NCI-H2029 treated with DMSO at 0.1 percent for 48 hours (cell line): ENCODE data around the gene UMODL1.

Experiments used
- DNase-seq: peaks from one replicate; lab custom pipeline; 2025; lab: John Stamatoyannopoulos, UW

The UMODL1 gene

DNA sequence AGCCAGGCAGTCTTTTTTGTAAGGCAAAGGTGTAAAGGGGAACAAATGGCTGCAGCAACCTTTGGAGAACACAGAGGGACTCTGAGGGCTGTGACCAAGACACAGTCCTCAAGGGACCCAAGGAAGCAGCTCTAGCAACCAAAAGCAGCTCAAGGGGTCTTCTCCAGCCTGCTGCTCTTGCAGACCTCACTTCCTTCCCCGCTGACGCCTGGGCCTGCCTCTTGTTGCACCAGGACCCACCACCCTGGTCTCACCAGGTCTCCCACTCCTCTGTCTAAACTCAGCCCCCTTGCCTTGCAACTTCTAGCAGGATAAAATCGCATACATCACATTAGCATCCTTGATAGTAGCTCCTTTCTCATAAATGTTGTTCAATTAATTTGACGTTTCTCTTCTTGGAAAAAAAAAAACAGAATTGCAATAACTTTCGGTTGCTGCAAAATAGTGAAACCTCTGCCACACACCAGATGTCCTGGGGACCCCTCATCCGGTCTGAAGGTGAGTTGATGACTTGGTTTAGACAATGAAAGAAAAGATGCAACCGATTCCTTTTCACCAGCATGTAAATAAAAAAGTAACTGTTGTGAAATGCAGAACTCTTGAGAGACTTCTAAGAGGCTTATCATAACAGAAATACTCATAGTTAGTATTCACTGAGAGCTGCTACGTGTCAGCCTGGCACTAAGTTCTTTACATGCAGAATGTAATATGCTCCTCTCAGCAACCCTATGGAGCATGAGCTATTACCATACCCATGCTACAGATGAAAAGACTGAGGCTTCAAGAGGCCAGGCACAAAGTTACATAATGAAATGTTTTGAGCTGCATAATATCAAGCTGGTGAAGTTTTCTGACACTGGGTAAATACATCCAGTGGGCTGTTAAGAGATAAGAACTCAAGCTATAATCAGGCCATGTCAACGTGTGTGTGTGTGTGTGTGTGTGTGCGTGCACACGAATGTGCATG lies 58.5 kb downstream of the UMODL1 start:
- DNase-seq: no peak

DNA sequence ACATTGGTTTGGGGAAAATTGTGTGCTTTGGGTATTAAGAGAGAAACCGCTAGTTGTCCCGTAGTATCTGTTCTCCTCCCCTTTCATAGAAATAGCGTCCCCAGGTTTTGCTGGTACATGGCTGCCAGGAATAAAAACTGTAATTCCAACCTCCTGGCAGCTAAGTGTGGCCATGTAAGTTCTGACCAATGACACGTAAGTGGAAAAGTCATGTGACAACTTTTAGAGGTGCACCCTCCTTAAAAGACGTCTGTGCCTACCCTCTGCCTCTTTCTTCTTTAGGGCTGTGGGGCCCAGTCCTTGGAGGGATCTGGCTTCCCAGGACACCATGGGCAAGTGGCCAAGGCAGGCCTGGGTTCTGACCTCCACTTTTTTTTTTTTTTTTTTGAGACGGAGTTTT lies 59.3 kb downstream of the UMODL1 start:
- no peak for DNase-seq

DNA sequence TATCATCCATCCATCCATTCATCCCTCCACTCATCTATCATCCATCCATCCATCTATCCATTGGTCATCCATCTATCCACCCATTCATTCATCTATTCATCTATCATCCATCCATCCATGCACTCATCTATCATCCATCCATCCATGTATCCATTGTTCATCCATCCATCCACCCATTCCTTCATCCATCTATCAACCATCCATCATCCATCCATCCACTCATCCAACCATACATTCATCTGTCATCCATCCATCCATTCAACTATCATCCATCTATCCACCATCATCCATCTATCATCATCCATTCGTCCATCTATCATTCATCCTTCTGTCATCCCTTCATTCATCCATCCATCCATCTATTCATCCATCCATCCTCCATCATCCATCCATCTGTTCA lies 61.1 kb downstream of the UMODL1 start:
- no peak for DNase-seq

DNA sequence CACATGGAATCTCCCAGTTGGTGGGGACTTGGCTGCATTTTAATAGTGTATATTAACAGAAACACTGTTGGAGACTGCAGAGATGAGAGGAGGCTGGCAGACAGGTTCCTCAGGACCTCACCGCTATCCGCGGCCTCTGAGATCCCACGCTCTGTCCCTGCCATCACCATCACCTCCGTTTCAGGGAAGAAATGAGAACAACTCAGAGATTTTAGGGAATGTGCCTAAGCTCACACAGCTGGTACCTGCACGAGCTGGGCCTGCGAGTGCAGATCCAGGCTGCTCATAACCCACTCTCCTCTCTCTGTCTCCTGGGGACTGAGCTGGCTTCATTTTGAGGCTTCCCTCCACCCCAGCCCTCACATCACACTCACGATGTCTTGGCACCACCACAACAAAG lies 62.0 kb downstream of the UMODL1 start:
- DNase-seq: no peak

DNA sequence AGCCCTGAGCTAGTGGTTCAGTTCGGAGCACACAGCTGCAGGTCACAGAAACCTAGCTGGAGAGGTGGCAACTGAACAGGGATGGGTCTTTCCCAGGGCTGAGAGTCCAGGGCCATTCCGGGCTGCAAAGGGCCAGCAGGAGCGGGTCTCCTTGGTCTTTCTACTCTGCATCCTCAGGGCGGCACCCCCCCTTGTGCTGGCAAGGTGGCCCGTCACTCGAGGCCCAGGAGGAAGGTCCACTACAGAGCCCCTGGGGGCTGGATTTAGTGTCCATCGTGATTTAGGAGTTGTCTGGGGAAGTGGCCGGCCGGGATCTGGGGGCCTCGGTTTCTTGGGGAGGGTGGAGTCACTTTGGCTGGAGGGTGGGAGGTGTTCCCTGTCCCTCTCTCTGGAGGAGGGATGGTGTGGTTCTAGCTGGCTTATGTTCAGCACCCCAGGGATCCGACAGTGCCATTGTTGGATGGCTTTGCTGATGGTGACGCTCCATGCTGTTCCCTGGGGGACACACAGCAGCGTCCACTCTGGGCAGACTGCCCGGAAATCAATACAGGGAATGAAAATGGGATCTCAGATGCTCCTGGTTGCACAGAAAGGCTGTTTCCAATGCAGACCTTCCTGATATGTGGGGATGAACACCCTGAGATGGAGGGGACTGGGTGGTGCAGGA lies 64.4 kb downstream of the UMODL1 start:
- no peak for DNase-seq

DNA sequence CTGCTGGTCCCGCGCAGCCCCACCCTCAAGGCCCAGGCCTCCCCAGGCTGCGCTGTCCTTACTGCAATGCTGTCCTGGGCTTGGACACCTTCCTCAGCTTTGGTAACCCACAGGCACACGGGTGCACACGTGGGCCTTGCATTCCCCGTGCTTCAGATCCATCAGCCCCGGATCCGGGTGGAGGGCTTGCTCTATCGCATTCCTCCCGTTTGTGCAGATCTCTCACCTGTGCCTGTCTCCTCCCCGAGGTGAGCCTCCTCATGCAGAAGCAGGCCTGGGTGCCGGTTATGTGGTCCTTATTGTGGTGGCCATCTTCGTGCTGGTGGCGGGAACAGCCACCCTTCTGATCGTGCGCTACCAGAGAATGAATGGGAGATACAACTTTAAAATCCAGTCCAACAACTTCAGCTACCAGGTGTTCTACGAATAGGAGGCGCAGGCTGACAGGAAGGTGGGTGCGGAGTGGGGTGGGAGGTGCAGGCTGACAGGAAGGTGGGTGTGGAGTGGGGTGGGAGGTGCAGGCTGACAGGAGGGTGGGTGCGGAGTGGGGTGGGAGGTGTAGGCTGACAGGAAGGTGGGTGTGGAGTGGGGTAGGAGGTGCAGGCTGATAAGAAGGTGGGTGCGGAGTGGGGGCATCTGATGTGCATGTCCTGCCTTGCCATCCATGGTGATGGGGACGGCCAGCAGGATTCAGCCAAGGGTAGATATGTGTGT lies 66.2 kb downstream of the UMODL1 start:
- no peak for DNase-seq

DNA sequence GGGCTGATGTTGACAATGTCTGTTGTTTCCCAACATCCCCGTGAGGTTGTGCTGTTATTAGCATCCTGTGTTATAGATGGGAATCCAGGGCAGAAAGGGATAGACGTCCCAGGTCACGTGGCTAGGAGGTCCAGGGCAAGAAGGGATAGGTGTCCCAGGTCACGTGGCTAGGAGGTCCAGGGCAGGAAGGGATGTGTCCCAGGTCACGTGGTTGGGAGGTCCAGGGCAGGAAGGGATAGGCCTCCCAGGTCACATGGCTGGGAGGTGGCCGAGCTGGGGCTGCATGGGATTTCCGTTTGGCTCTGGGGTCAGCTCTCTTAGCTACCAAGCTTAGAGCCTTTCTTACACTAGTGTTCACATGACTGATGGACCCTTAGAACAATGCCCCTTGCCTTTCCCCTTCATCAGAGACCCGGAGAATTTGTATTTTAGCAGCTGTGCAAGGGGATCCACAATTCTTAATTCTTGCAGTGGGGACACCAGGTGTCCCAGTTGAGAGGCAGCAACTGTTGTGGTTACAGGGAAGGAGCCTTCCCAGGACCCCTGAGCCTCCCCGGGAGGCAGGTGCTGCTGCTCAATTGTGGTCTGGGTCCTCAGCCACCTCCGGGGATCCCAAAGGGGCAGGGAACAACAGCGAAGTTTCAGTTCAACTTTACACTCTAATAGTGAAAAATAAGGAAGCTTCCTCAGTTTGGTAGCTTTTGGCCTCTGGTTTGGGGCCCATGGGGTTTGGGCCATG lies 69.2 kb downstream of the UMODL1 start:
- no peak for DNase-seq

DNA sequence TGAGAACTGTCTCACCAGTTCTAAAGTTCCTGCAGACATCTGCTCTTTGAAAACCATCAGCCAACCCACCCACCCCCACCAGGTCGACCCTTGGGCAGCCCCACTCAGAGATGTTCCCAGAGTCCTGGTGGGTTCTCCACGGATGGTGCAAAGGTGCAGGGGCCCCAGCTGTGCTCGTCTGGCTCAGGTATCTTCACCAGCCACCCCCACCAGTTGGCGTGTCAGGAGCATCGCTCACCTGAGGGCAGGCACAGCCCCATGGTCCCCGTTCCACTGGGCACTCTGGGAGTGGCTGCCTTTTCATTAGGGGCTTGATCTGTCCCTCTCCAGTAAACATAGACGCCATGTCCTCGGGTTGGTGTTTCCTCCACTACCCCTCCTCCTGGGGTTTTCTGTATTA lies 70.5 kb downstream of the UMODL1 start:
- DNase-seq: no peak

DNA sequence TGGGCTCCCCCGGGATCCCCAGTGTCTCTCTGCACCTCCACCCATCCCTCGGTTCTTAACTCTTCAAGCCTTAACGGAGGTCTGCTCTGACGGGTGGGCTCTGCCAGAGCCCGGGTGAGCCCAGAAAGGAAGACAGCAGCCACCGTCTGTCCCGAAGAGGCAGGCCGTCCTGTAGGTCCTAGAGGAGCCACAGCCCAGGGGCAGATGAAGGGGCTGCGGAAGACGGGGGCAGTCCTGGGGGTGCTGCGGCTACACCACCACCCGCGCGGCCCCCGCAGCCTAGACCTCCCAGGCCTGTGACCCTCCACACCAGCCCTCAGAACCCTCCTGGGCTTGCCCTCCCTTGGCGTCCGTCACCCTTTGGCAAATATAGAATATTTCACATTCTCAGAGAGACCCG lies 71.0 kb downstream of the UMODL1 start:
- DNase-seq: no peak

DNA sequence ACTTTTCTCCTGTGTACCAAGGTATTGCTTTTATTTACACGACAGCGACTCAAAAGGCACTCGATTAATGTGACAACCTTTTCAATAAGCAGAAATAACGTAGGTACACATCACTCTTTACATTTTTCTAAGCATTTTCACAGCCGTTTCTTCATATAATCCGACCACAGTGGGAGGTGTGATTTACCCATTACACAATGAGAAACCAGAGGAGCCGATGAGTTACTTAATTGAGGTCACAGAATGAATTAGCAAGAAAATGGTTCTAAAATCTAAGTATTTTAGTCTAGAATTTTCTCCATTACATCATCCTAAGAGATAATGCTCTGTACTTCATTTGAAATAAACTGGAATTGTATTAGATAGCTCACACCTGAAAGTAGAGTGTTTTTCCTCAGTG lies 71.5 kb downstream of the UMODL1 start:
- no peak for DNase-seq

DNA sequence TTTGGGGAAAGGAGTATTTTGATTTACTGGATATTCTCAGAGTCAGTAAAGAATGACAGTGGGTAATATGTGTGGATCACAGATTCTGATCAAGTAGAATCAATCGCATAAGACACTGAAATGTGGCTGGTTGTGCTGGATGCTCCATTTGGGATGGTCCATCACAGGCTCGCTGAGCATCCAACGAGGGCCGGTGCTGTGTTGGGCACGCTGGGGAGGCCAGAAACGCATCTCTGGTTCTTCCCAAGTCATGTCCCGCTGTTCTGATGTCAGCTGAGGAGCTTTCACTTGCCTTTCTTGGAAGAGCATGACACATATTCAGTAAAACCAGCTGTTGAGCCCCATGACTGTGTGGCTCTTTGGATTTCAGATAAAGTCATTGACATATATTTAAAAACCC lies 72.0 kb downstream of the UMODL1 start:
- no peak for DNase-seq

DNA sequence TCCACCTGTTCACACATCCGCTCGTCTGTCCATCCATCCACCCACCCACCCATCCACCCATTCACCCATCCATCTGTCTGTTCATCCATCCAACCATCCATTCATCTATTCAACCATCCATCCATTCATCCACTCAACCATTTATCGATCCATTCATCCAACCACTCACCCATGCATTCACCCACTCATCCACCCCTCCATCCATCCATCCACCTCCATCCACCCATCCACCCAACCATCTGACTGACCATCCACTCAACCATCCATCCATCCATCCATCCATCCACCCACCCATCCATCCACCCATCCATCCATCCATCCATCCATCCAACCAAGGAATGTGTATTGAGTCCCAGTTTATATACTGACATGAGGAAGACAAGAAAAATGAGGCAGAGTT lies 73.1 kb downstream of the UMODL1 start:
- no peak for DNase-seq

DNA sequence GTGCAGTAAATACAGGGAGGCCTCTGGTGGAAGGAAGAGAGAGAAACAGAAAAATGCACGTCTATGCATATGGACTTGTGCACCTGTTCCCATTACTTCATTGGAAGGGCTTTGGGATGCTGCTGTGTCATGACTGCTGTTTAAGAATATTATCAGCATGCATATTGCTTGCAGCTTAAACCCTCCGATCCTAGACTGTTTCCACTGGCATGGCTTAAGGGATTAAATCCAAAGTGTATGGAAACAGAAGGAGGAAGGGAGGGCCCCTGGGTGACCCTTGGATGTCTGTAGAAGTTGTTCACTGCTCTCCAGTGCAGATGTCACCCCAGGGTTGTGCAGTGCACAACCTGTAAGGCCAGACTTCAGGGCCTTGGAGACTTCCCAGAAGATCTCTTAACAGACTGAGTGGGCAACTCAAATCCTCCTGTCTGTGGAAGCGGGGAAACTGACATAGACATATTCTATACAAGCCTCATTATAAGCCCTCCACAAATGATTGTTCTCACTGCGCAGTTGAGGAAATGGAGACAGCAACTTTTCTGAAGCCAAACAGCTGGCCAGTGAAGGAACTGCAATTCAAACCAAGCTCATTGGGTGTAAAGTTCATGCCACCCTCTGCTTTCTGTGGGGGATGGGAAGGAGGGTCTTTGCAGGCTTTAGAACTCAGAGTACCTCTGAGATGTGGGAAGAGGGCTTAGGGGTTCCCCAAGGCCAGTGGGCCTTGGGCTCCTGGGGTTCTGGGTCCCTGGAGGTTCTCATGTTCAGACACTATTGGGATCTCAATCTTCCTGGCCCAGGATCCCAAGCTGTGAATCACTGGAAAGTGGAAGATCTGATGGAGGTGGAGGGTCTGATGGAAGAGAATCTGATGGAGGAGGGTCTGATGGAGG lies 73.8 kb downstream of the UMODL1 start:
- DNase-seq: no peak

DNA sequence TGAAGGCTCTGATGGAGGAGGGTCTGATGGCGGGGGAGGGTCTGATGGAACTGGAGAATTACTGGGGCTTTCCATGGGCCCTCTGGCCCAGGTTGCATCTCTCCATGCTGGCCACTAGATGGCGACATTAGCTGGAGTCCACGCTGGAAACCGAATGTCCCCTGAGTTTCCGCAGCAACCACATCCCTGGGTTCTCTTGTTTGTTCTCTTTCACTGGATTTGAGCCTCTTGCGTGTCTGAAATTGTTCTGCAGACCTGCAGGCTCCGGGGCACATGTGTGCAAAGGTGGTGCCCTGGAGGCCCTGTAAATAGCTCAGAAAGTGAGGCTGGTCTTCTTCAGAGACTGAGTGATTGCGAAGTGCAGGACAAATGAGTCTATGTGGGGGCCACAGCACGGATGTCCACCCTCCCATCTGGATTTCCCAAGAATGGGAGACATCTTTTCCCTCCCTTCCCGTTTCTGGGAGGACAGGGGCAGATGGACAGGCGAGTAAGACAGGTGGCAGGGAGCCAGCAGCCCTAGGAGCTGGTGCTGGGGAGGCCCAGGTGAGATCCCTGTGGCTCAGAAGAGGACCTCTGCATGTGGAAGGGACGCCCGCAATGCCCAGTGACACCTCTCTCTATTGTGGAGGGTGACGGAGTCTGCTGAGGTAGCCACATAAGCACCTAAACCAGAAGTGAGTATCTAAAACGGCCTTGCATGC lies 74.6 kb downstream of the UMODL1 start:
- DNase-seq: peak; percentile 79

DNA sequence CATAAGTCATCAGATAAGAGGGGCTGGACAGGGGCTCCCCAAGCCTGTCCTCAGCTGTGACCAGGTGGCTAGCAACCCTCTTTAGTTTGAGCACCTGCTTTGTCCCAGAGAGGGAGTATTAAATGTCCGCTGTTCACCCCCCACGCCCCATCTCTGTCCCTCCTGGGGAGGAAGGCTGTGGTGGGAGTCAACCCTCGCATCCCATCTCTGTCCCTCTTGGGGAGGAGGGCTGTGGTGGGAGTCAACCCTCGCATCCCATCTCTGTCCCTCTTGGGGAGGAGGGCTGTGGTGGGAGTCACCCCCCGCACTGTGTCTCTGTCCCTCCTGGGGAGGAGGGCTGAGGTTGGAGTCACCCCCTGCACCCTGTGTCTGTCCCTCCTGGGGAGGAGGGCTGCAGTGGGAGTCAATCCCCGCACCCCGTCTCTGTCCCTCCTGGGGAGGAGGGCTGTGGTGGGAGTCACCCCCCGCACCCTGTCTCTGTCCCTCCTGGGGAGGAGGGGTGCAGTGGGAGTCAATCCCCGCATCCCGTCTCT lies 75.2 kb downstream of the UMODL1 start:
- DNase-seq: no peak

DNA sequence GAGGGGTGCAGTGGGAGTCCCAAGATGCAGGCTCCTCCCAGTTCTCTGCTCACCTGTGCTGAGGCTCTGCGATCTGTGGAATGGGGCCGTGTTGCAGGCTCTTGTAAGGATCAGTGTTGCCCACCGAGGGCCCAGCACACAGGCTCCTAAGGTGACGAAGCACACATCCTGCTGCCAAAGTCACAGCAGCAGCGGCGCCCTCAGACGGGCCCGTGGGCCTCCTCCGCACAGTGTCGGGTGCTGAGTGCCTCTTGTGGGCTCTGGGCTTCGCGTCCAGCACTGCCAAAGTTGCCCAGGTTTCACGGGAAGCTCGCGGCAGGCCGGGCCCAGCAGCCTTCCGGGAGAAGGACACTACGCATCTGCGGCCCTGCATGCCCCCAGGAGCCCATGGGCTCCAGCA lies 75.7 kb downstream of the UMODL1 start:
- DNase-seq: no peak

DNA sequence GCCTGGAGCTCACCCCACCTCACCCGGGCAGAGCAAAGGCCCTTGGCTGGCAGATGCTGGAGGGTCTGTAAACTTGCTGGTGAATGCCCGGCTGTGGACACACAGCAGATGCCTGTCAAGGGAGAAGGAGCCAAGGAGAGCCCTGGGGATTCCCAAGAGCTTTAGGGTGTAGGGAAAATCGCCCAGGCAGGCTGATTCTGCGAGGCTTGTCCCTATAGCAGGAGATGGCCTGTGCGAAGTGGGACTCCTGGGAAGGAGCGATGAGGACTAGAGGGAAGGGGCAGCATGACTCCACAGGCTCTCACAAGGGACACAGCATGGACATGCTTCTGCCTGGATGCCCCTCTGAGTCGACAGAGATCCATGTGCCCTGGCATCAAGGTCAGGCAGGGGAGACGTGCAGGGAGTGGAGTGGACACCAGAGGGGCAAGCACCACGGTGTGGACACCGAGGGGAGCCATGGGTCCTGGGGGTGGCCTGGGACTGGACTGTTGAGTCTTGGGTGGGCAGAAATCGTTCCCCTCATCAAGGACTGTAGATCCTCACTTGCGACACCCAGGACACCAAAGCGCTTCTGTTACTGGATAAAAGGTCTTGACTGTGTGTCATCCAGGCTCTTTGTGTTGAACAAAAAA lies 76.4 kb downstream of the UMODL1 start:
- no peak for DNase-seq

DNA sequence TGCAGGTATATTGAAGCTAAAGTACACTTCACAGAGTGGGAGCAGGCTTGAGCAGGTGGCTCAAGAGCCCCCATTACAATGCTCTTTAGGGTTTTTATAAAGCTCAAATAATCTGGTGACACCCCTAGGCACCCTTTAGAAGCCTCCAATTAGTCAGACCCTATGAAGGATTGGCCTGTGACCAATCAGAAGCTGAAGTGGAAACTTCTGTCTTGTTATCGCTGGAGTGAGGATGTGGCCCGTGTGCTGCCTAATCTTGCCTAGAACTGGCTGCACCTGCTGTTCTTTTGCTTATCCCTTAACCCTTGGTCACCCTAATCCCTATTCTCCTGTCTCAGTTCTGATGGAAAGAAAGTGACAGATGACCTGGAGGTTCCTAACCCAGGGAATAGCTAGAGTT lies 77.0 kb downstream of the UMODL1 start:
- DNase-seq: no peak

DNA sequence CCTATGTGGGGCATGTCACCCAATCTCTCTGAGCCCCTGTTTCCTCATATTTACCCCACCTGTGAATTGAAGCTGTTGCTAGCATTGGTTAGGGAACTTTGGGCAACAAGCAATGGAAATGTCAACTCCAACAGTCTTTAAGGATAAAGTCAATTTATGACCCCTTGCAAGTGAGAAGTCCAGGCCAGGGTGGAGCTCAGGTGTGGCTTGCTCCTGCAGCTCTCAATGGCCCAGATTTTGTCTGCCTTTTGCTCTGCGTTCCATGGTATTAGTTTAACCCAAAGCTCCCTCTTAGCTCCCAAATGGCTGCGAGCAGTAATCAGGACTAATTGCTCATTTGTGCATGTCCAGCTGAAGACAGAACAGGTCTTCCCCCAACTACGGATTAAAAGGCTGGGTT lies 77.5 kb downstream of the UMODL1 start:
- no peak for DNase-seq
